Gastrocnemius medialis (tissue), 4 donors: ENCODE data around the gene C5orf46.

Experiments used
- POLR2A ChIP-seq, 2 donors: fragments of 450-650 bp; IDR thresholded peaks; one replicate each; pipeline ENCODE4 v1.6.1; 2017; ENCODE audit warnings: antibody characterized with exemption in 2 of 2, mild to moderate bottlenecking in 2 of 2, moderate library complexity in 2 of 2
- TF ChIP-seq, protein P1 (sequence below), 5 experiments: fragments of 450-650 bp in 3 of 5; fragments of 200-600 bp in 2 of 5; sonication (generic) in 2 of 5; IDR thresholded peaks in 4 of 5; conservative IDR thresholded peaks in 1 of 5; 1 replicate in 4 of 5; 2 replicates in 1 of 5; pipeline ENCODE4 v1.5.1; 2016 to 2019; ENCODE audit warnings: antibody characterized with exemption in 5 of 5, mild to moderate bottlenecking in 3 of 5, moderate library complexity in 3 of 5

DNA sequence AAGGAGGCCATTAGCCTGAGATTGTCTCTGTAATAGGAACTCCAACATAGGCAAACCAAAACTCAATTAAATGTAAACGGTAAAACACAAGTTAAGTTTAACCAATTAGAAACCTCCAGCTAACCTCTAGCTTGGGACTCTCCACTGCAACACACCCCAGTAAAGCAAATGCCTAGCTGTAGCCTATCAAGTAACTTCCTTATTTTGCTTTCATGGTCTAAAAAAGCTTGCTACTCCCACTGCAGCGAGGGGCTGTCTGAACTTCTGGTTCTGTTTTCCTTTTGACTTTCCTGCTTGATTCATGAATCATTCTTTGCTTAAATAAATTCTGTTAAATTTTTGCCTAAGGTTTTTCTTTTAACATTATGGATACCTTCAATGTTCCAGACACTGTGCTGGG is 24.4 kb upstream of the C5orf46 start:
- TF ChIP-seq, protein P1, sequence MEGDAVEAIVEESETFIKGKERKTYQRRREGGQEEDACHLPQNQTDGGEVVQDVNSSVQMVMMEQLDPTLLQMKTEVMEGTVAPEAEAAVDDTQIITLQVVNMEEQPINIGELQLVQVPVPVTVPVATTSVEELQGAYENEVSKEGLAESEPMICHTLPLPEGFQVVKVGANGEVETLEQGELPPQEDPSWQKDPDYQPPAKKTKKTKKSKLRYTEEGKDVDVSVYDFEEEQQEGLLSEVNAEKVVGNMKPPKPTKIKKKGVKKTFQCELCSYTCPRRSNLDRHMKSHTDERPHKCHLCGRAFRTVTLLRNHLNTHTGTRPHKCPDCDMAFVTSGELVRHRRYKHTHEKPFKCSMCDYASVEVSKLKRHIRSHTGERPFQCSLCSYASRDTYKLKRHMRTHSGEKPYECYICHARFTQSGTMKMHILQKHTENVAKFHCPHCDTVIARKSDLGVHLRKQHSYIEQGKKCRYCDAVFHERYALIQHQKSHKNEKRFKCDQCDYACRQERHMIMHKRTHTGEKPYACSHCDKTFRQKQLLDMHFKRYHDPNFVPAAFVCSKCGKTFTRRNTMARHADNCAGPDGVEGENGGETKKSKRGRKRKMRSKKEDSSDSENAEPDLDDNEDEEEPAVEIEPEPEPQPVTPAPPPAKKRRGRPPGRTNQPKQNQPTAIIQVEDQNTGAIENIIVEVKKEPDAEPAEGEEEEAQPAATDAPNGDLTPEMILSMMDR (IDR thresholded peaks at IDR 0.05 in 4 of 5, conservative IDR thresholded peaks at IDR 0.05 in 1 of 5) = no peak
- TF ChIP-seq POLR2A (IDR thresholded peaks at IDR 0.05) = no peak
